ENCODE results near the gene DCXR.

- TF ChIP-seq CTCF (conservative IDR thresholded peaks at IDR 0.05; ENCODE audit: low read depth, low read length) = no peak
- no peak for TF ChIP-seq EZH2 (IDR thresholded peaks at IDR 0.05; ENCODE audit: low read length, unreplicated experiment)
These were observed 37.3 kb downstream of the DCXR start for GRCh38 chr17:81999976-82000802.

Measured in PC-3 (cell line).